ENCODE data around the gene MED26.

The MED26 gene

DNA sequence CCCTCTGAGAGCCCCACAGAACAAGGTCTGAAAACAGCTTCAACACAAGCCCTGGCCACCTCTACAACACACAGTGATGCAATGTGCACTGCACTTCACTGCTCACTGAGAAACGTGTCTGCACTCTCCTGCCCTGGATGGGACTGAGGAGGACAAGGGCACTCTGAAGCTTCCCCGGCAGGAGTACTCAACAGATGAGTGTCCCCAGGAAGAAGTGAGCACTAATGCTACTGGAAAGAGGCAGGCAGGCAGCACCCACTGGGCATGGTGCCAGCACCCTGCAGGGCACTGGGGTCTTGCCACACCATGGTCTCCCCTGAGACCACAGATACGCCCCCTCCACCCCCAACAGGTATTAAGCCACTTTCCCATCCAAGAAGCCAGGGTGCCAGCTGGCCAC, 38.1 kb downstream of the MED26 start:
- no peak overlapping the region for H3K4me3 ChIP-seq (ENCODE audit: low read depth, low read length)
- H3K4me1 ChIP-seq (ENCODE audit: control insufficient read depth, insufficient read depth, low read length), result peaks cover 46% of the 10 kb centered on the region
- H3K36me3 ChIP-seq (ENCODE audit: control insufficient read depth, insufficient read depth, low read length), result no peaks in the 10 kb centered on the region
- no peak overlapping the region for H3K9ac ChIP-seq (ENCODE audit: low read depth, low read length)
- H3K27me3 ChIP-seq (ENCODE audit: control insufficient read depth, insufficient read depth, low read length), result no peaks in the 10 kb centered on the region
- no peaks in the 10 kb centered on the region for H3K9me3 ChIP-seq (ENCODE audit: control insufficient read depth, insufficient read depth, low read length)
- H3K27ac ChIP-seq (ENCODE audit: low read depth, low read length), result no peak overlapping the region

DNA sequence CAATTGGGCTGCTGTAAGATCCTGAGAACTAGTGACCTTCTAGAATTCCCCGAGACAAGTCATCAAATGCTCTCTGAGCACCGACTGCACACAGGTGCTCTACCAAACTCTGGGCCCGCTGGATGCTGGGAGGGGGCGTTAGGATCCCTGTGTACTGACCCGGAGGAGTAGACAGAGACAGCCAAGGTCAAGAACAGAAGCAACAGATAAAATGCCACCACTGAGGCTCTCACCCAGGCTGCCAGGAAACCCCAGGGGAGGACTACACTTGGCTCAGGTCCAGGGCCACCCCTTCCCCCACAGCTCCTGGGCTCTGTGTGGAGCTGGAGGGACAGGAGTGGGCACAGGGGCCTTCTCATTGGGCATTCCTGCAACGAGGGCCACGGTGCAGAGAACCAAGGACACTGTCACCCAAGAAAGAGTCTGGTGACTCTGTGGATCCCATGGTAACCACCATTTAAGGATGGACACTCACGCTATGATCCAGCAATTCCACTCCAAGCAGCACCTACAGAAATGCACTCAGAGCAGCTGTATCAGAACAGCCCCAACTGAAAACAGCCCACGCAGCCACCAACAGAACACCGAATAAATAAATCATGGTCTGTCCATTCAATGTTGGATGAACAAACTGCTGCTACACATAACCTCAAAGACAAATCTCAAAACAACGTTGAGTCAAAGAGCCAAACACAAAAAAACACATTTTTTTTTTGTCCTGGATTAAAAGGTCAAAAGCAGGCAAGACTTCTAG, 39.0 kb downstream of the MED26 start:
- H3K4me3 ChIP-seq (ENCODE audit: low read depth, low read length), result no peak overlapping the region
- H3K27ac ChIP-seq (ENCODE audit: low read depth, low read length), result no peak overlapping the region
- H3K9ac ChIP-seq (ENCODE audit: low read depth, low read length), result no peak overlapping the region
- H3K4me1 ChIP-seq (ENCODE audit: control insufficient read depth, insufficient read depth, low read length), result peaks cover 54% of the 10 kb centered on the region
- H3K27me3 ChIP-seq (ENCODE audit: control insufficient read depth, insufficient read depth, low read length), result no peaks in the 10 kb centered on the region
- H3K9me3 ChIP-seq (ENCODE audit: control insufficient read depth, insufficient read depth, low read length), result no peaks in the 10 kb centered on the region
- H3K36me3 ChIP-seq (ENCODE audit: control insufficient read depth, insufficient read depth, low read length), result no peaks in the 10 kb centered on the region

DNA sequence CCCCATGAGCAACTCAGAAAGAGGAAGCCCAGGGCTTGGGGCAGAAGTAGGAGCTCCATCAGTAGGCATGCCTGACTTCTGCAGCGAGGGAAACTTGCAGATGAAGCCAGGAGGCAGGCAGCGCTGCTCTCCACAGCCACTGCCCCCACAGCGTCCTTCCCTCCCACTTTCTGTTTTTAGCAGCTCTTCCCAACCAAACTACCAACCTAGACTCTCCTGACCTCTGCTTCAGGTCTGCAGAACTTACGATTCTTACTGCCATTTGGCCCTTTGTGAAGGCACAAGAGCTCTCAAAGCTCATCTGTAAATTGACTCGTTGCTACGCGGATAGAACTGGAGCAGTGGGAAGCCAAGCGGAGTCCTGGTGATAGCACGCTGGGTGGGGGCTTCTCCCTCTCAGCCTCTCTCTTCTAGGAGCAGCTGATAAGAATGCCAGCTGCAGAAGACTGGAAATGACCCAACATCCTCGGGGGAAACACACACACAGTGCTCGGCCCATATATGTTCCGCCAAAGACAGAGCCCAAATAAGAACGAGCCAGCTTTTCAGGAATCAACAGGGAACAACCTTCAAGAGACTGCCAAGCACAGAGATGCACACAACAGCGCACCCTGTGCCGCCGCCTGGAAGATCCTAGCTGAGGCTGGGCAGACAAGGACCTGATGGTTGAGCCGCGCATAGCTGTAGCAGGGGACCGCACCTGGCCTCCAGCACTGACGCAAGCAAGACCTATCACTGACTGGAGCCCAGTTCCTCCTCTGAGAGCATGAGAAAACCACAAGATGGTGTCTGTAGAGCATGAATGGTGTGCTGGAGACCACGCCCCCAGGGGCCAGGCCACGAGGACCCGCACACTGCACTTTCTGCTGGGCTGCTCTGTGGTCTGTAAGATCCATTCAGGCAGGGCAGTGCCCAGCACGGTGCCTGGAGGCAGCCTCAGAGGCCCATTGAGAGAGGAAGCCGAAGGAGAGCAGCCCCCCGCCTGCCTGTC, 39.9 kb downstream of the MED26 start:
- peaks cover 59% of the 10 kb centered on the region for H3K4me1 ChIP-seq (ENCODE audit: control insufficient read depth, insufficient read depth, low read length)
- H3K4me3 ChIP-seq (ENCODE audit: low read depth, low read length), result no peak overlapping the region
- H3K36me3 ChIP-seq (ENCODE audit: control insufficient read depth, insufficient read depth, low read length), result no peaks in the 10 kb centered on the region
- H3K27ac ChIP-seq (ENCODE audit: low read depth, low read length), result peak overlapping the region; percentile 40
- no peaks in the 10 kb centered on the region for H3K27me3 ChIP-seq (ENCODE audit: control insufficient read depth, insufficient read depth, low read length)
- H3K9me3 ChIP-seq (ENCODE audit: control insufficient read depth, insufficient read depth, low read length), result no peaks in the 10 kb centered on the region
- no peak overlapping the region for H3K9ac ChIP-seq (ENCODE audit: low read depth, low read length)

GRCh38 chr19:16586991-16587832, 40.8 kb downstream of the MED26 start:
- Histone ChIP-seq H3K27ac (ENCODE audit: low read depth, low read length) (peak overlapping the region; percentile 54), H3K4me3 (ENCODE audit: low read depth, low read length) (no peak overlapping the region), H3K9me3 (ENCODE audit: control insufficient read depth, insufficient read depth, low read length) (no peaks in the 10 kb centered on the region), H3K36me3 (ENCODE audit: control insufficient read depth, insufficient read depth, low read length) (no peaks in the 10 kb centered on the region), H3K4me1 (ENCODE audit: control insufficient read depth, insufficient read depth, low read length) (peaks cover 56% of the 10 kb centered on the region), H3K9ac (ENCODE audit: low read depth, low read length) (no peak overlapping the region), H3K27me3 (ENCODE audit: control insufficient read depth, insufficient read depth, low read length) (no peaks in the 10 kb centered on the region)

DNA sequence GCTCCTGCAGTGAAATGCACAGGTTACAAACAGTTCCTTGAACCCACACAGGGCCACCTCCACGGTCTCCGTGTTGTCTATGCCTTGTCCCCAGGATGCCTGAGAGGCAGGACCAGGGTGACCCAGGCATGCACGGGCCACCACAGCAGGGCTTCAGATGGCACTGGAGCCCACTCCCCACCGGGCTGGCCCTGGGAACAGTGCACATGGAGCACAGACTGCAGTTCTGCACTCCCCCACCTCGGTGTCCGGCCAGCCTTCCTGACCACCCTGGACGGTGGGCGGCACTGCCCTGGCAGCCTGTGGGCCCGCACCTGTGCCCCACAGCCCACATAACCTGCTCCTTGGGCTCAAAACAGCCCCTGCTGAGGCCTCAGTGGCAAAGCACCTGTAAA, 41.5 kb downstream of the MED26 start:
- H3K27me3 ChIP-seq (ENCODE audit: control insufficient read depth, insufficient read depth, low read length), result no peaks in the 10 kb centered on the region
- H3K9ac ChIP-seq (ENCODE audit: low read depth, low read length), result no peak overlapping the region
- H3K4me3 ChIP-seq (ENCODE audit: low read depth, low read length), result no peak overlapping the region

DNA sequence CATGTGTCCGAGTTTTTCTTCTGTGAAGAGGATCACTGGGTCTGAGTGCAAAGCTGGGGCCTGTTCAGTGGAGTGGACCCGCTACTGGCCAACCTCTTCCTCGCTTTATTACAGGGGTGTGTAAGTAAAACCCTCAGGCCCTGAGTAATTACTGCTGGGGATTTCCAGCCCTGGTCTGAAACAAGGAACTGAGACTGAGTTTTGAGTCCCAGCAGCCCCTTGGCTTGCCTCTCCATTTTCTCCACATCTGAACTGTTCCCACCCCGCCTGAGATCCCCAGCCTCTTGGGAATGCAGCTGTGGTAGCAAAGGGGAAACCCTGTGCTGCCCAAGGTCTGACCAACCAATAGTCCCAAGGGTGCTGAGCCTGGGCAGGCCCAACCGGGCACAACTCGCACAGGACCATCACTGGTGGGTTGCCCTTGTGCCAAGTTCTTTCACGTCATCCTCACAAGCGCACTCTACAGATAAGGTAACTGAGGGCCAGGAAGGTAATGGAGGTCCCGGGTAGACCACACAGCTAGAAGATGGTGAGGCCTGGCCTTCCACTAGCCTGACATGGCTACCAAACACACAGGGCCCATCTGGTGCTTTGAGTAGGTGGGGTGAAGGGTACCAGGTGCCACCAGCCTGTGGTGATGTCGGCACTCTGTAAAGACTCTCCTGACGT, 42.1 kb downstream of the MED26 start:
- Histone ChIP-seq H3K4me3 (ENCODE audit: low read depth, low read length) (no peak overlapping the region), H3K4me1 (ENCODE audit: control insufficient read depth, insufficient read depth, low read length) (peaks cover 45% of the 10 kb centered on the region), H3K27ac (ENCODE audit: low read depth, low read length) (no peak overlapping the region)

More for the DNA sequence above, 41.5 kb downstream of the MED26 start:
- Histone ChIP-seq H3K4me1 (ENCODE audit: control insufficient read depth, insufficient read depth, low read length) (peaks cover 49% of the 10 kb centered on the region), H3K9me3 (ENCODE audit: control insufficient read depth, insufficient read depth, low read length) (no peaks in the 10 kb centered on the region), H3K36me3 (ENCODE audit: control insufficient read depth, insufficient read depth, low read length) (no peaks in the 10 kb centered on the region), H3K27ac (ENCODE audit: low read depth, low read length) (no peak overlapping the region)

DNA sequence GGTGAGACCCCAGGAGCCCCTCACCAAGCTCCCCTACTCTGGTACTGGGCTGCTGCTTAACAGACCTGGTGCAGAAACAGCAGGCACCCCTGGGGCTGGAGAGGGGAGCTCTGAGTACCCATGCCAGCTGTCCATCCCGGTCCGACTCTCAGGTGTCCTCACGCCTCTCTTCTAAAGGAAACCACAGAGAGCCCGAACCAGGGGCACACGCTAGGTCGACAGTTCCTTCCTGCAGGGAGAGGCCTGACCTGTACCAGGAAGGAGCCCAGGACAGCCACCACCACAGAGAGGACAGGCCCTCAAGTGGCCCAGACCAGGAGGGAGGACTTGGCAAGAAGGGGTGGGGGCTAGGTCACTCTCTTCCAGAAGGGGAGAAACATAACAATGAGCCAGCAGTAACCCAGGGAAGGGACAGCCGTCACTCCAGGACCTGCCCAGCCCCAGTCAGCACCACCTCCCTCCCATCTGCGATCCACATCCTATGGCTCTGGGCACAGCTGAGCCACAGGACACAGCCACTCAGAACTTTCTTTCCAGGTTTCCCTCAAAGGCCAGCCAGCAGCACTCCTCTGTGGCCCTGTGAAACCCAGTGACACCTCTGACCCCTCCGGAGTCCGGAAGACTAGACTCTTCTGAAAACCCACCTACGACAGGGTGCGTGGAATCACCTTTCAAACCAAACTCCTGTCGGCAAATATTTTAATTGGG, 42.8 kb downstream of the MED26 start:
- Histone ChIP-seq H3K4me1 (ENCODE audit: control insufficient read depth, insufficient read depth, low read length) (peaks cover 45% of the 10 kb centered on the region), H3K36me3 (ENCODE audit: control insufficient read depth, insufficient read depth, low read length) (no peaks in the 10 kb centered on the region), H3K9ac (ENCODE audit: low read depth, low read length) (no peak overlapping the region), H3K9me3 (ENCODE audit: control insufficient read depth, insufficient read depth, low read length) (no peaks in the 10 kb centered on the region), H3K27ac (ENCODE audit: low read depth, low read length) (peak overlapping the region; percentile 54), H3K4me3 (ENCODE audit: low read depth, low read length) (no peak overlapping the region), H3K27me3 (ENCODE audit: control insufficient read depth, insufficient read depth, low read length) (no peaks in the 10 kb centered on the region)

More for the DNA sequence above, 42.1 kb downstream of the MED26 start:
- no peaks in the 10 kb centered on the region for H3K9me3 ChIP-seq (ENCODE audit: control insufficient read depth, insufficient read depth, low read length)
- no peaks in the 10 kb centered on the region for H3K27me3 ChIP-seq (ENCODE audit: control insufficient read depth, insufficient read depth, low read length)
- H3K36me3 ChIP-seq (ENCODE audit: control insufficient read depth, insufficient read depth, low read length), result no peaks in the 10 kb centered on the region
- H3K9ac ChIP-seq (ENCODE audit: low read depth, low read length), result no peak overlapping the region

DNA sequence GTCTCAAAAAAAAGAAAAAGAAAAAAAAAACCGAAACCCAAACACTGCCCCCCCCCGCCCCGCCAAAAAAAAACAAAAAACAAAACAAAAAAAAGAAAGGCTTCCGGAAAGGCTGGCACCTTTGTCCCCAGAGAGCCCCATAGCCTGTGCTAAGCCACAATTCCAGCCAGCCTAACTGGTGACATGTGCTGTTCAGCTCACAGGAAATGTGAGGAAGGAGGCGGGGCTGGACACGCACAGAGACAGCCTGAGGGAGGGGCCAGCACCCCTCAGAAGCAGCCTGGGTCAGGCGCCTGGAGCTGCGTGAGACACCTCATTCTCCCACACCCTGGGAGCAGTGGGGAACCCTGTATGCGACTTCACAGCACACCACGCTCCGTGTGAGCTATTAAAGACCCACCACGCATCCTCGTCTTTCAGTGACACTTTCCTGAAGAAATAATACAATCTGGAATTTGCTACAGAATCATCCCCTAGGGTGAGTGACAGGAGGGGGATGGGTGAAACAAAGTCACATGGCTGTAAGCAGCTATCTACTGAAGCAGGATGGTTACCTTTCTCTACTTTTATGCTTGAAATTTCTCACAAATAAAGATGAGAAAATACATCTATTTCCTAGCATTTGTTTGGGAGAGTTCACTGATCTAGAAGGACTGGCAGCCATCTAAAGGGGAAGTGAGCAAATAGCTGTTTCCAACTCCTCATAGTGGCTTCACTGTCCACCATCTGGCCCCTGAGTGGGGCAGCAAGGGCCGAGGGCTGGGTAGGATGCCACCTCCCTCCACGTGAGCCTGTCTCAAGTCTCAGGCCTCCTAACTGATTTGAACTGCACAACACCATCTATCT, 43.5 kb downstream of the MED26 start:
- H3K9me3 ChIP-seq (ENCODE audit: control insufficient read depth, insufficient read depth, low read length), result no peaks in the 10 kb centered on the region
- H3K9ac ChIP-seq (ENCODE audit: low read depth, low read length), result no peak overlapping the region
- H3K27me3 ChIP-seq (ENCODE audit: control insufficient read depth, insufficient read depth, low read length), result no peaks in the 10 kb centered on the region
- H3K4me3 ChIP-seq (ENCODE audit: low read depth, low read length), result peak overlapping the region; percentile 39; the same call in 1 of the 2 replicates
- H3K36me3 ChIP-seq (ENCODE audit: control insufficient read depth, insufficient read depth, low read length), result no peaks in the 10 kb centered on the region
- H3K27ac ChIP-seq (ENCODE audit: low read depth, low read length), result peak overlapping the region; percentile 54
- peaks cover 45% of the 10 kb centered on the region for H3K4me1 ChIP-seq (ENCODE audit: control insufficient read depth, insufficient read depth, low read length)

DNA sequence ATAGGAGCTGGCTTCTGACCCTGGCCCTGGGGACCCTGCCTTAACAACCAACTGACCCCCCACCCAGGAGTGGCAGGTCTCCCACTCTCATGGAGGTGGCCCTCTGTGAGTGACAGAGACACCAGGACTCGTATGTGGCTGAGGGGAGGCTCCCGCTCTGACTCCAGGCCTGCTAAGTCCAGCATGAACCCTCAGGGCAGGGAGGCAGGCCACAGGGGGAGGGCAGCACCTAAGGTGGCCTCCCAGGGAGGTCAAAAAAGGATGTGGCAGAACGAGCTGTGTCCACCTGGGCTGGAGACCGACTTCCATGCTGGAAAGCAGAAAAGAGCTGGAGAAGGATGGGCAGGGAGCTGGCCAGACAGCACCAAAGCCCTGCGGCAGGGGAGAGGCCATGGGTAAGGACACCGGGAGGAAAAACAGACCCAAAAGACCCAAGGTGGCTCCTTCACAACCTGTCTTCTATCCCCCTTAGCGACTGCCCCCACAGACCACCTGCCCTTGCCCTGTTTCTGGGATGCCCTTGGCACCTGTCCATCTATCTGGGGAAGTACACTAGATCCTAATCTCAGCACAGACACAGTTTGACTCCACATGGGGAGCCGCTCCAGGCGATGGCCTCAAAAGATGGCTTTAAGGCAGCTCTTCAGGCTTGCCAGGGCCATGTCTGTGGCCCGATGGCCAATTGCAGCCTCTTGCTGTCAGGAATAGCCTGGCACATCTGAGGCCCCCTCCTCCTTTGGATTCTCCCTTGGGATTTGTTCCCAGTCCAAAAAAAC, 45.3 kb downstream of the MED26 start:
- H3K9ac ChIP-seq (ENCODE audit: low read depth, low read length), result no peak overlapping the region
- H3K9me3 ChIP-seq (ENCODE audit: control insufficient read depth, insufficient read depth, low read length), result no peaks in the 10 kb centered on the region
- peaks cover 33% of the 10 kb centered on the region for H3K4me1 ChIP-seq (ENCODE audit: control insufficient read depth, insufficient read depth, low read length)
- peaks cover 9% of the 10 kb centered on the region for H3K36me3 ChIP-seq (ENCODE audit: control insufficient read depth, insufficient read depth, low read length)
- no peak overlapping the region for H3K27ac ChIP-seq (ENCODE audit: low read depth, low read length)
- H3K4me3 ChIP-seq (ENCODE audit: low read depth, low read length), result no peak overlapping the region
- H3K27me3 ChIP-seq (ENCODE audit: control insufficient read depth, insufficient read depth, low read length), result no peaks in the 10 kb centered on the region

Measured in HUES48 (cell line).